Measurements from ENCODE around the gene ZNF74. TPM values are rescaled to one million over a fixed set of nuclear protein-coding genes. Genes with fewer than 3 reads are reported as not detected.

Gene ZNF74
- total and polyA plus RNA-seq, 10 of the 15 experiments (the other 5 are each of a cell fraction or from before 2014, with no cell fraction given) = 0.37 to 9.3 (median 5.1) TPM

DNA sequence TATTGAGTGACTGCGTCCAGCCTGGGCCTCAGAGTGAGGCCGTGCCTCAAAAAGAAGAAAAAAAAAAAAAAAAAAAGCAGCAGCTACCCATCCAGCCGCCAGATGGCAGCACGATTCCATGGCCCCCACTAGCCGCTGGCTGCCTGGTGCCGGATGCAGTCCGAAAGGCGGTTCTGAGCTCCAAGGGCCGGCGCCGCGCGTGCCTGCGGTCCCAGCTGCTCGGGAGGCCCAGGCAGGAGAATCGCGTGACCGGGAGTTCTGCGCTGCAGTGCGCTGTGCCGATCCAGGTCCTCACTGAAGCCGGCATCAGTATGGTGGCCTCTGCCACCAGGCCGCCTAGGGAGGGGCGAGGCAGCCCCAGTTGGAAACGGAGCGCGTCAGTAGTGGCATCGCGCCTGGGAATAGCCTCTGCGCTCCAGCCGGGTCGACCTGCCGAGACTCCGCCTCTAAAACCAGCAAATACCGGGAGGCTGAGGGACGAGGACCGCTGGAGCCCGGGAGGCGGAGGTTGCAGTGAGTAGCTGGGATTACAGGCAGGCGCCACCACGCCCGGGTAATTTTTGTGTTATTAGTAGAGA, 24.3 kb downstream of the ZNF74 start:
- ATAC-seq (peak; percentile 84), FAIRE-seq (peak; percentile 82), DNase-seq (ENCODE audit: low read depth, low spot score) (no peak)
- intact Hi-C loops (cut with micrococcal nuclease; ENCODE audit: unreplicated experiment) (loop anchor here (1.0 to 10.0 kb wide), 4 partner anchors 38 to 279 kb away; no protein-coding TSS in a partner anchor), in situ Hi-C loops (cut with MboI) (no loop called here)
- Histone ChIP-seq H3K36me3 (ENCODE audit: control insufficient read depth in 2 of 2, insufficient read depth in 2 of 2, low read length in 1 of 2) (no peaks in the 10 kb centered on the region), H2AFZ (ENCODE audit: control insufficient read depth, low read depth, low read length) (peak overlapping the region; percentile 82), H3K4me1 (ENCODE audit: control insufficient read depth, insufficient read depth, low read length) (no peaks in the 10 kb centered on the region), H3K79me2 (ENCODE audit: control insufficient read depth, insufficient read depth, low read length) (no peaks in the 10 kb centered on the region), H3K27ac (ENCODE audit: control insufficient read depth, insufficient read depth) (no peak overlapping the region), H3K4me2 (ENCODE audit: control insufficient read depth, insufficient read depth) (peak overlapping the region; percentile 74), H3K9me3 (replicated peaks; ENCODE audit: control insufficient read depth, insufficient read depth, low read length) (no peaks in the 10 kb centered on the region), H4K20me1 (ENCODE audit: control insufficient read depth, insufficient read depth) (no peaks in the 10 kb centered on the region), H3K9ac (ENCODE audit: control insufficient read depth, insufficient read depth, low read length) (no peak overlapping the region), H3K4me3 (peak overlapping the region; percentile 45; the same call in 1 of the 2 replicates), H3K27me3 (replicated peaks in 1 of 2; ENCODE audit: control insufficient read depth in 2 of 2, insufficient read depth in 2 of 2, low read length in 1 of 2) (no peaks in the 10 kb centered on the region)
- SMC1A ChIA-PET (ENCODE audit: uncharacterized antibody, unreplicated experiment) = interaction anchor here (1.0 to 4.1 kb wide), 7 partner anchors 11 to 331 kb away, joined by 3 to 20 read pairs (median 3); partner anchors contain the start of gene KLHL22
- POLR2A ChIA-PET = interaction anchor here (0.6 kb wide), 2 partner anchors 35 to 498 kb away, joined by 3 read pairs; no protein-coding TSS in a partner anchor
- WGBS (ENCODE audit: insufficient coverage, insufficient replicate concordance, low lambda C conversion rate, missing lambda C conversion rate) = 10% methylated on average over 37 of the region's 42 CpGs
- no TSS peak for BruUV-seq (replicated peaks)
- CTCF ChIA-PET = interaction anchor here (0.6 to 3.3 kb wide), 17 partner anchors 10 to 154 kb away, joined by 3 to 58 read pairs (median 5); partner anchors contain the start of gene ZNF74
- RAD21 ChIA-PET (ENCODE audit: unreplicated experiment) = interaction anchor here (0.6 to 3.4 kb wide), 10 partner anchors 11 to 270 kb away, joined by 3 to 42 read pairs (median 3); partner anchors contain the start of genes DGCR6L and MED15
- TF ChIP-seq RFX5 (IDR thresholded peaks at IDR 0.05; ENCODE audit: low read depth, low read length) = no peak
- TF ChIP-seq ASH2L (IDR thresholded peaks at IDR 0.05; ENCODE audit: borderline replicate concordance, low read depth) = no peak
- TF ChIP-seq ETV6 (conservative IDR thresholded peaks at IDR 0.05 in 1 of 2, IDR thresholded peaks at IDR 0.05 in 1 of 2; ENCODE audit: borderline replicate concordance in 1 of 2, low read depth in 1 of 2) = no peak
- TF ChIP-seq MYB (IDR thresholded peaks at IDR 0.05; ENCODE audit: borderline replicate concordance, low read depth, low read length) = no peak
- no peak for TF ChIP-seq PML (IDR thresholded peaks at IDR 0.05; ENCODE audit: low read length)
- TF ChIP-seq SMC3 (IDR thresholded peaks at IDR 0.05; ENCODE audit: borderline replicate concordance, low read length) = peak; percentile 88
- TF ChIP-seq YY1 (IDR thresholded peaks at IDR 0.05; ENCODE audit: low read depth, low read length) = peak; percentile 89
- 0 out of 2 replicates have a peak, but pooled peaks have one; percentile 24 for TF ChIP-seq MEF2A (IDR thresholded peaks at IDR 0.05; ENCODE audit: insufficient read depth, low read depth, low read length)
- TF ChIP-seq CBX5 (IDR thresholded peaks at IDR 0.05; ENCODE audit: low read depth) = no peak
- no peak for TF ChIP-seq HDAC6 (IDR thresholded peaks at IDR 0.05; ENCODE audit: unreplicated experiment)
- TF ChIP-seq EED (IDR thresholded peaks at IDR 0.05; ENCODE audit: low read depth) = 0 out of 2 replicates have a peak, but pooled peaks have one; percentile 21
- TF ChIP-seq HCFC1 (IDR thresholded peaks at IDR 0.05; ENCODE audit: low read length) = no peak
- no peak for TF ChIP-seq POLR2A (IDR thresholded peaks at IDR 0.05; ENCODE audit: low read depth, low read length)
- no peak for TF ChIP-seq RUNX3 (IDR thresholded peaks at IDR 0.05; ENCODE audit: low read length)
- no peak for TF ChIP-seq NFYA (IDR thresholded peaks at IDR 0.05; ENCODE audit: borderline replicate concordance, low read depth, low read length)
- TF ChIP-seq, protein P1, sequence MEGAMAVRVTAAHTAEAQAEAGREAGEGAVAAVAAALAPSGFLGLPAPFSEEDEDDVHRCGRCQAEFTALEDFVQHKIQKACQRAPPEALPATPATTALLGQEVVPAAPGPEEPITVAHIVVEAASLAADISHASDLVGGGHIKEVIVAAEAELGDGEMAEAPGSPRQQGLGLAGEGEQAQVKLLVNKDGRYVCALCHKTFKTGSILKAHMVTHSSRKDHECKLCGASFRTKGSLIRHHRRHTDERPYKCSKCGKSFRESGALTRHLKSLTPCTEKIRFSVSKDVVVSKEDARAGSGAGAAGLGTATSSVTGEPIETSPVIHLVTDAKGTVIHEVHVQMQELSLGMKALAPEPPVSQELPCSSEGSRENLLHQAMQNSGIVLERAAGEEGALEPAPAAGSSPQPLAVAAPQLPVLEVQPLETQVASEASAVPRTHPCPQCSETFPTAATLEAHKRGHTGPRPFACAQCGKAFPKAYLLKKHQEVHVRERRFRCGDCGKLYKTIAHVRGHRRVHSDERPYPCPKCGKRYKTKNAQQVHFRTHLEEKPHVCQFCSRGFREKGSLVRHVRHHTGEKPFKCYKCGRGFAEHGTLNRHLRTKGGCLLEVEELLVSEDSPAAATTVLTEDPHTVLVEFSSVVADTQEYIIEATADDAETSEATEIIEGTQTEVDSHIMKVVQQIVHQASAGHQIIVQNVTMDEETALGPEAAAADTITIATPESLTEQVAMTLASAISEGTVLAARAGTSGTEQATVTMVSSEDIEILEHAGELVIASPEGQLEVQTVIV (IDR thresholded peaks at IDR 0.05; ENCODE audit: borderline replicate concordance, partially characterized antibody) = no peak
- TF ChIP-seq BMI1 (IDR thresholded peaks at IDR 0.05; ENCODE audit: borderline replicate concordance) = no peak
- TF ChIP-seq CEBPB (IDR thresholded peaks at IDR 0.05; ENCODE audit: borderline replicate concordance in 1 of 2, low read depth in 2 of 2, low read length in 2 of 2) = no peak
- TF ChIP-seq, protein P2, sequence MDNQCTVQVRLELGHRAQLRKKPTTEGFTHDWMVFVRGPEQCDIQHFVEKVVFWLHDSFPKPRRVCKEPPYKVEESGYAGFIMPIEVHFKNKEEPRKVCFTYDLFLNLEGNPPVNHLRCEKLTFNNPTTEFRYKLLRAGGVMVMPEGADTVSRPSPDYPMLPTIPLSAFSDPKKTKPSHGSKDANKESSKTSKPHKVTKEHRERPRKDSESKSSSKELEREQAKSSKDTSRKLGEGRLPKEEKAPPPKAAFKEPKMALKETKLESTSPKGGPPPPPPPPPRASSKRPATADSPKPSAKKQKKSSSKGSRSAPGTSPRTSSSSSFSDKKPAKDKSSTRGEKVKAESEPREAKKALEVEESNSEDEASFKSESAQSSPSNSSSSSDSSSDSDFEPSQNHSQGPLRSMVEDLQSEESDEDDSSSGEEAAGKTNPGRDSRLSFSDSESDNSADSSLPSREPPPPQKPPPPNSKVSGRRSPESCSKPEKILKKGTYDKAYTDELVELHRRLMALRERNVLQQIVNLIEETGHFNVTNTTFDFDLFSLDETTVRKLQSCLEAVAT (IDR thresholded peaks at IDR 0.05) = no peak
- no peak for TF ChIP-seq POLR2AphosphoS2 (IDR thresholded peaks at IDR 0.05; ENCODE audit: low read depth, low read length)
- no peak for TF ChIP-seq KDM1A (IDR thresholded peaks at IDR 0.05; ENCODE audit: borderline replicate concordance)
- no peak for TF ChIP-seq CREB1 (IDR thresholded peaks at IDR 0.05; ENCODE audit: low read depth)
